HG03432 (cell line): ENCODE results near the gene FICD.
A peak's percentile ranks its signal among the peaks of the same experiment; 100 is the strongest.

Experiments used
- ATAC-seq: cut with Tn5 transposase; IDR thresholded peaks from one replicate; pipeline ENCODE4 v1.9.1; 2021; ENCODE audit warnings: mild to moderate bottlenecking, moderate library complexity; ENCODE audit not compliant: unreplicated experiment

Gene FICD

GRCh38 chr12:108565146-108565545 lies 50.1 kb downstream of the FICD start:
- ATAC-seq: no peak

GRCh38 chr12:108565976-108566375 lies 50.9 kb downstream of the FICD start:
- no peak for ATAC-seq

- no peak for ATAC-seq
These were observed 51.4 kb downstream of the FICD start for GRCh38 chr12:108566452-108566851.

- ATAC-seq: no peak
These were observed 52.6 kb downstream of the FICD start for GRCh38 chr12:108567406-108568337.

- ATAC-seq: peak; percentile 65
These were observed 53.5 kb downstream of the FICD start for GRCh38 chr12:108568338-108569154.
